GM18870 (cell line): ENCODE measurements around the gene SPTLC2.
A peak's percentile ranks its signal among the peaks of the same experiment; 100 is the strongest.
"Not testable (repeated sequence)": the region's sequence is repeated elsewhere in the genome, so short reads cannot be mapped to it uniquely, and the experiment has no call there.

Experiments
- ATAC-seq: cut with Tn5 transposase; IDR thresholded peaks from one replicate; pipeline ENCODE4 v1.9.1; 2021; ENCODE audit warnings: moderate library complexity; ENCODE audit not compliant: unreplicated experiment

The SPTLC2 gene

DNA sequence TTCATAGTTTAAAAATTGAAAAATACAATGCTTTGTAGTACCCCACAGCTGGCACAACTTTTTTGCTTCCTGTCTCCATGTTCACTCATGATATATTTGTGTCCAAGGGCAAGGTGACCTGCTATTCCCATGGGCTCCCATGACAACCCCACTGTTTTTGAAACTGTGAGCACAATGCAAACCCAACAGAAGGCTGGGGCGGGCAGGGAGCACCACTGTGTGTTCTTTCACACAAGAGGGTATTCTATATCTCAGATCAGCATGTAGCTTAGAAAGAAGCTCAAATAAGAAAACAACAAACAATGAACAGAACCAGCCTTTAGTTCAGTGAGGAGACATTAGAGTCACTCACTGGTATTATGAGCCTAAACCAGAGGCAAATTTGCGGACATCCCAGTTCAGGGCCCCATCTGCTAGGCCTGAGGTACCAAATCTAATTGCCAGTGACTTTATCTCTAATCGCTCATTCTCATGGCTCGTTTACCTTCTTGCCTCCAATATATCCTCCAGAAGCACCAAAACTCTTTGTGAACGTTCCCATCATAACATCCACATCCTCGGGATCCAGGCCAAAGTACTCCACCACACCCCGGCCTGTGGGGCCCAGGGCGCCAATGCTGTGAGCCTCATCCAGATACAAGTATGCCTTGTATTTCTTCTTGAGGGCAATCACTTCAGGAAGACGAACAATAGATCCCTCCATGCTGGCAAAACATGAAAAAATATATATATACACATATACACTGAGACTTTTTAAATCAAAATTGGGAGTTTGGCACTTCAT lies 61.4 kb downstream of the SPTLC2 start:
- ATAC-seq: peak; percentile 14

DNA sequence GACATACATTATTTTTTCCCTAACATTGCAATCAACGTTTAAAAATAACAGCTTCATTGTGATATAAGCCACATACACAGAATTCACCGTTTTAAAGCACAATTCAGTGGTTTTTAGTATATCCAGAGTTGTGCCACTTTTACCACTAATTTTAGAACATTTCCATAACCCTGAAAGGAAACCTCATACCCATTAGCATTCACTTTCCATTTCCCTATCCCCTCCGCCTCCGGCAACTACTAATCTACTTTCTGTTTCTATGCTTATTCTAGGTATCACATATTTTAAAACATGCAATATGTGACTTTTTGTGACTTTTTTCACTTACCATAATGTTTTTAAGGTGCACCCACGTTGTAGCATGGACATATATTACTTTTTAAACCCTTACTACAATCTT lies 62.2 kb downstream of the SPTLC2 start:
- peak; percentile 46 for ATAC-seq

DNA sequence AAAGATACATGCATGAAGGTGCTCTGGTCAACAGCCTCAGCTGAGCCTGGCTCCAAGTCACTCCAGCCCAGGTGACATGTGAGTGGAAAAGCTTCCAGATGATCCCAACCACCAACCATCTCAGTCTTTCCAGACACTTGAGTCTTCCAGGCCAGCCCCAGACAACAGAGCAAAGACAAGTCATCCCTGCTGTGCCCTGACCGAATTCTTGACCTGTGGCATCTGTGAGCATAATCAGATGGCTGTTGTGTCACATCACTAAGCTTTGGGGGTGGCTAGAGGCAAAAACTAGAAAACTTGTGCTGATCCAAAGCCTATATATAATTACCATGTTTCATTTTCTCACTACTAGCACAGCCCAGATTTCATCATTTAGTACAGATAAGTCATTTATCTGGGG lies 67.0 kb downstream of the SPTLC2 start:
- no peak for ATAC-seq

DNA sequence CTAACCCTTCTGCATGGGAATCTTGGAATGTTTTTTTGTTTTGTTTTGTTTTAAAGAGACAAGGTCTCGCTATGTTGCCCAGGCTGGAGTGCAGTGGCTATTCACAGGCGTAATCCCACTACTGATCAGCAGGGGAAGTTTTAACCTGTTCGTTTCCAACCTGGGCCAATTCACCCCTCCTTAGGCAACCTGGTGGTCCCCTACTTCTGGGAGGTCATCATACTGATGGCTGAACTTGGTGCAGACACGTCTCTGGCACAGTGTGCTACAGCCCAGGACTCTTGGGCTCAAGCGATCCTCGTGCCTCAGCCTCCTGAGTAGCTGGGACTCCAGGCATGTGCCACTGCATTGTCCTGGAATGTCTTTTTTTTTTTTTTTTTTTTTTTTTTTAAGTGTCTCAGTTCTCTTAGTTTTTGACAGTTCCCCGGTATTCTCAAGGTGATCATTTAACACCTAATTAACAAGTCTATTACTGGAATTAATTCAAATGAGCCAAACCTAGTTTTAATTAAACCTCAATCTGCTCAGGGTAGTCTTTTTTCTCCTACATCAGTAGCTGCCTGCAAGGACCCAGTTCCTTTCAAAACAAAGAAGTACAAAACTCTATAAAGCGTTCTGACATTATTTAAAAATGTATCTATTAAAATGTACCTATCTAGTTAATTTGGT lies 68.8 kb downstream of the SPTLC2 start:
- no peak for ATAC-seq

DNA sequence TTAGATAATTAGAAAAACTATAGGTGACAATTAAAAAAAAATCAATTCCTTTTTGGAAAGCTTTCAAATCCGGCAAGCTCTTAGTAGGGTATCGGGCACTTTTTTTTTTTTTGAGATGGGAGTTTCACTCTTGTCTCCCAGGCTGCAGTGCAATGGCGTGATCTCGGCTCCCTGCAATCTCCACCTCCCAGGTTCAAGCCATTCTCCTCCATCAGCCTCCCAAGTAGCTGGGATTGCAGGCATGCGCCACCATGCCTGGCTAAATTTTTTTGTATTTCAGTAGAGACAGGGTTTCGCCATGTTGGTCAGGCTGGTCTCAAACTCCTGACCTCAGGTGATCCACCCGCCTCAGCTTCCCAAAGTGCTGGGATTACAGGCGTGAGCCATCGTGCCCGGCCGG lies 71.3 kb downstream of the SPTLC2 start:
- not testable (repeated sequence) for ATAC-seq

DNA sequence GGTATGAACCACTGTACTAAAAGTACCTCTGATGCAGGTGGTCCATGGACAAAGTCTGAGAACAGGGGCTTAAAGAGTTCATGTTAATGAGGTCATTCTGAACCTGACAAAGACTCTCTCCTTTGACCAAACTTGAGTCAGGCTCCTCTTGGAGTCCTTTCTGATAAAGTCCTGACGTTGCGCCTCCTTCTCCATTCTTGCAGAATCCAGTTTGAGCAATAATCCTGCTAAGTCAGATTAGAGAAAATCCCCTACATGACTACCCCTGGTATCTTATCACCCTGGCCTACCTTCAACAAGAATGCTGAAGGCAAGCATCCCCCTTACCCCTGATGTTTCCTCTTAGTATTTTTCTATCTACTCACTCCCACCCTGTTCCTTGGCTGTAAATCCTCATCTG lies 71.9 kb downstream of the SPTLC2 start:
- ATAC-seq: no peak

DNA sequence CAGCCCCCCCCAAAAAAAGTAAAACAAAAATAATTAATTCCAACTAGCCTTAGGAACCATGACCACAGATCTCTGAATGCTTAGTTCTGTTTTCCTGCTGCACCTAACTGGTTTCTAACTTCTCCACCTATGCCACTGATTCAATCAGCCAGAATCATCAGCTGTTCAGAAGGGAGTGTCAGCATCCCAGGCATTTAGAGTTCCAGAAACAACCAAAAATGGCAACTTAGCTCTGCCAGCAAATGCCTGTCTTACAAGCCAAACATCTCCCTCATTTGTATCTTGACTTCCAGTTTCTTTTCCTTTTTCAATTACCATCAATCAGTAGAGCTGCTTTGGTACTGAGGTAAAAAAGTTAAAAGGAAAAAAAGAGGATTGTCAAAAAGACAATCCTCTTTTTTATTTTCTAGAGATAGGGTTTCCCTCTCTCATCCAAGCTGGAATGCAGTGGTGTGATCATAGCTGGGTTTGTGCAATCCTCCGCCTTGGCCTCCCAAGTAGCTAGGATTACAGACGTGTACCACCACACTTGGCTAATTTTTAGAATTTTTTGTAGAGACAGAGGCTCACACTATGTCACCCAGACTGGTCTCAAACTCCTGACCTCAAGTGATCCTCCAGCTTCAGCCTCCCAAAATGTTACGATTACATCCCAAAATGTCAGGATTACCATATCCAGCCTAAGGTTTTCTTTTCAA lies 72.7 kb downstream of the SPTLC2 start:
- ATAC-seq: no peak

DNA sequence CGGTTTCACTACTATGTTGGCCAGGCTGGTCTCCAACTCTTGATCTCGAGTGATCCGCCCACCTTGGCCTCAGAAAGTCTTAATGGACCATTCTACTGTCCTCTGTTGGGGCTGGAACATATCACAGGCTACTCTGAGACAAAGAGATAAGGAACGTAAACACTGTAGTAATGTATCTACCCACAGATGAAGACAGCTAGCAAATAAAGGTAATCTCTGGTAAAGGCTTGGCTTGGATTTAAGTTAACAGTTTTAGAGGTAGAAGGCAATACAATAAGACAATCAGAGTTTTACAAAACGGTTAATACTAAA lies 73.2 kb downstream of the SPTLC2 start:
- ATAC-seq: no peak

DNA sequence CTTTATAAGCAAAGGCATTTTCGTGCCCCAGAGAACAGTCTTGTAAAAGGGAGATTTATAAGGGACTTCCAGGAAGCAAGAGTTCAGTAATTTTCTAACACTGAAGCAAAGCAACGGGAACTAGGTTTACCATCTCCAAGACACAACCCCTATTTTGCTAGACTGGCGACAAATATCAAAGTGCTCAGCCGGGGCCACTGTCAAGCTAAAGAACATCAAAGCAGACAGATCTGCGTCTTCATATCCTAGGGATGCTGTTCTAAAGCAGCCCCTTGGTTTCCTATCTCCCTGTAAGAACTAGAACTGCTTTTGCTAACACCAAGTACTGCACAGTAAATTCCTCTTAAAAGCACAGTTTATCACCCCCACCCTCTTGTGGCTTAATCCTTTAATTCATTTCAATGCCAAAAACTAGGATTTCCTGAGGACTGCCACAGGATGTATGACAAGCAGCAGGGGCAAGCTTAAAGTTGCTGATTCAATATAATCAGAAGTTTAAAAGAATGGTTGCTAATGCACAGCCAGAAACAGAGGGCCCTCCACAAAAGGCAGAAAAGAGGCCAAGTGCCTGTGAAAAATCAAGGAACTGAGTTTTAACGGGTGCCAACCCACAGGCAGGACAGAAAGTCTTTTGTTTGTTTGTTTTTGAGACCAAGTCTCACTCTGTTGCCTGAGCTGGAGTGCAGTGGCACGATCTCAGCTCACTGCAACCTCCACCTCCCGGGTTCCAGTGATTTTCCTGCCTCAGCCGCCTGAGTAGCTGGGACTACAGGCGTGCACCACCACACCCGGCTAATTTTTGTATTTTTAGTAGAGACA lies 73.8 kb downstream of the SPTLC2 start:
- no peak for ATAC-seq

DNA sequence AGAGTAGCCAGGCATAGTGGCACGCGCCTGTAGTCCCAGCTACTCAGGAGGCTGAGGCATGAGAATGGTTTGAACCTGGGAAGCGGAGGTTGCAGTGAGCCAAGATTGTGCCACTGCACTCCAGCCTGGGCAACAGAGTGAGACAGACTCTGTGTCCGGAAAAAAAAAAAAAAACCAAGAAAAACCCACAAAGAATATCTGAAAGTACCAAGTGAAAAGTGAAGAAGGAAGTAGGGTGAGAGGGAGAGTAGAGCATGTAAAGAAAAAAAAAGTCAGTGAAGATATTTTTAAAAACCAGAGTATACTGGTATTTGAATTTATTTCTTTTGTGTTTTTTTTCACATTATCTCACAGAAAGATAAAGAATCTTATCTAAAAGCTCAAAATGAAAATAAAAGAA lies 74.5 kb downstream of the SPTLC2 start:
- ATAC-seq: peak; percentile 81

DNA sequence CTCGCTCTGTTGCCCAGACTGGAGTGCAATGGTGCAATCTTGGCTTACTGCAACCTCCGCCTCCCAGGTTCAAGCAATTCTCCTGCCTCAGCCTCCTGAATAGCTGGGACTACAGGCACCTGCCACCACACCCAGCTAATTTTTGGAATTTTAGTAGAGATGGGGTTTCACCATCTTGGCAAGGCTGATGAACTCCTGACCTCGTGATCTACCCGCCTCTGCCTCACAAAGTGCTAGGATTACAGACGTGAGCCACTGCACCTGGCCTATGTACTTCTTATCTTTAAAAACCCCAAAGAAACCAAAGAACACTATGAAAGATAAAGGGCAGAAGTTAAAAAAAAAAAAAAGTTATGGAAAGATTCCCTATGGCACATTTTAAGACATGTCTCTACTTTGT lies 79.5 kb downstream of the SPTLC2 start:
- not testable (repeated sequence) for ATAC-seq

DNA sequence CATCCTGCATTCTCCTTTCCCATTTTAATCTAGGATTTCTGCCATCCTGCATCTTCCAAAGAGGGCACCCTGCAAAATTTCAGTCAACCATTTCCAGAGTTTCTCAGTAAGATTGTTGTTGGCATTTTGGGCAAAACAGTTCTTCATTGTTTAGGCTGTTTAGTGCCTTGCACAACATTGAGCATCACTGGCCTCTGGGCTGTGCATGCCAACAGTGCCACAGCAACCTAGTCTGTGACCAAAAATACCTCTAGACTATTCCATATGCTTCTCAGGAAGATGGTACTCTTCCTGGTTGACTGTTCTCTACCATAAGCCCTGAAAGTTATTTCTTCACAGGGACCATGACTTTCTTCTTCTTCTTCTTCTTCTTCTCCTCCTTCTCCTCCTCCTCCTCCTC lies 85.4 kb downstream of the SPTLC2 start:
- ATAC-seq: no peak

DNA sequence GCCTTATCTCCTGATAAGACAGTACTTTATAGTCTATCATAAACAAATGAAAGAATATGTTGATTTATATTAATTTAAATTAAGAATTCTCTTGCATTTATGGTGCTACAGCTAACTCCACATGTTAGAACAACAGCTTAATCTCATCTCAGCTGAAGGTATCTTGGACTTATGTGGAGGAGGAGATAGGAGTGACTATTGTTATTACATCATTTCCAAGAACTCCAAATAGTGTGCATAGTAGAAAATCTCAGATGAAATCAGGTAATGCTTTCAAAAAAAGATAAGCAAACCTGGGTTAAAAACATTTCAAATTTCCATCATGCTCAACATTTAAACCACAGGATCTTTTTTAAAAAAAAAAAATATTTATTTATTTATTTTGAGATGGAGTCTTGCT lies 86.5 kb downstream of the SPTLC2 start:
- no peak for ATAC-seq

DNA sequence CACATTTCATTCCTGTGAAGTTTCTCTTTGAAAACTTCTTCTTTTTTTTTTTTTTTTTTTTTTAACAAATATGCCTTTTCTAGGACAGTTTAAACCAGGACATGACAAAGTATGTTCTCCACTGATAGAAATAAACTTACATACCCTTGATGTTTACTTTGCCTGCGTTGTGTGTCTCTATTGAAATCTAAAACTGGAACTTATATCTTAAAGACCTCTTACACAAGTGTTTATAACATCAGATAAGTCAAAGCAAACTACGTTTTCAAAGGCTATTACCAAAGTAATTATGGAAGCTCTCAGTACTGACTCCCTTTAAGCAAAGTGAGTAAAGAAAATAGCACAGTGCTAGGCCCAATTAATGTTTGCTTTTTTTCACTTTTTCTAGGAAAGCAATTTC lies 87.2 kb downstream of the SPTLC2 start:
- ATAC-seq: no peak

DNA sequence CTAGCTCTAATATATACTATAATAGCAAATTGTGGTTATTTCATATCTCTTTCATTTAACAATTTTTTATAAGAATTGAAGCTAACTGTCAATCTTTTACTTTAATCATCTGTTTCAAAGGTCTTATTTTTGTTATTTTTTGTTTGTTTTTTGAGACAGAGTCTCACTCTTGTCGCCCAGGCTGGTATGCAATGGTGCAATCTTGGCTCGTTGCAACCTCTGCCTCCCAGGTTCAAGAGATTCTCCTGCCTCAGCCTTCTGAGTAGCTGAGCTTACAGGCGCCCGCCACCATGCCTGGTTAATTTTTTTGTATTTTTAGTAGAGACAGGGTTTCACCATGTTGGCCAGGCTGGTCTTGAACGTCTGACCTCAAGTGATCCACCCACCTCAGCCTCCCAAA lies 87.7 kb downstream of the SPTLC2 start:
- ATAC-seq: not testable (repeated sequence)

DNA sequence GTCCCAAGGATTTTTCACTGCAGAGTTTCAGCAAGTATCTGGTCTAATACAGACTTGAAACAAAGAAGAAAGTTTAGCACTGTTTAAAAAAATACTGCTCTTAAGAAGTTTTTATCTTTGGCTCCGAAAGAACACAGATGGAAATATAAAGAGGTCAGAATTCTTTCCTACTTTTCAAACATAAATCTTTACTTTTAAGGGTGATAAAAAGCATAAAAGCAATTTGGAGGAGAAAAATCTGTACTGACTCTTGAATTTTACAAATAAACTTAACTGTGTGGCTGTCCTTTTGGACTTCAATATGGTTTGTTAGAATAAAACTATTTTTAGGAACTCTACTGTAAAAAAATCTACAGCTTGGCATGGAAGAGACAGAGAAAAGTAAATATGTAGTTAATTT lies 90.2 kb downstream of the SPTLC2 start:
- no peak for ATAC-seq

DNA sequence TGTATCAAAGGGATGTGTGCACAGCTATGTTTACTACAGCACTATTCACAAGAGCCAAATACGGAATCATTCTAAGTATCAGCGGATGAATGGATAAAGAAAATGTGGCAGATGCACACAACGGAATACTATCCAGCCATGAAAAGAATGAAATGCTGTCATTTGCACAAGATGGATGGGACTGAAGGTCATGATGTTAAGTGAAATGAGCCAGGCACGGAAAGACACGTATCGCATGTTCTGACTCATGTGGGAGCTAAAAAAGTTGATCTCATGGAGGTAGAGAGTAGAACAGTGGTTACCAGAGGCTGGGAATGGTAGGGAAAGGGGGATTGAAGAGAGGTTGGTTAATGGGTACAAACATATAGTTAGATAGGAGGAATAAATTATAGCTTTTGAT lies 91.9 kb downstream of the SPTLC2 start:
- ATAC-seq: no peak

DNA sequence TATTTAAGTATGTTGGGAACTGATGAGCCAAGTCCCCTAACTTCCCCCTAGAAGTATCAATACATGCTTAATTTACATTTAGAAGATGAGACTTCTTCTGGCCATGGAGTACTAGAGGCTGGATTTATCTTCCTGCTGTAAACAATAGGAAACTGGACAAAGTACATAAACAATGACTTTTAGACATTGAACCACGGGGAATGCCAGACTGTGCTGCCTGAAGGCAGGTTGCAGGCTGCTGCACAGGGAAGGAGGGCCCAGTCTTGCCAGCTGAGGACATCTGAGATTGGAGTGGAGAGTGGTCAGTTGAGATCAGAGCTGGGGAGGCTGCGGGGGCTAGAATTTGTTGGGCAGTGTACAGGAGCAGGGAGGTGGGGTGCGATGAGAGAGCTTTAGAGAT lies 93.3 kb downstream of the SPTLC2 start:
- no peak for ATAC-seq

DNA sequence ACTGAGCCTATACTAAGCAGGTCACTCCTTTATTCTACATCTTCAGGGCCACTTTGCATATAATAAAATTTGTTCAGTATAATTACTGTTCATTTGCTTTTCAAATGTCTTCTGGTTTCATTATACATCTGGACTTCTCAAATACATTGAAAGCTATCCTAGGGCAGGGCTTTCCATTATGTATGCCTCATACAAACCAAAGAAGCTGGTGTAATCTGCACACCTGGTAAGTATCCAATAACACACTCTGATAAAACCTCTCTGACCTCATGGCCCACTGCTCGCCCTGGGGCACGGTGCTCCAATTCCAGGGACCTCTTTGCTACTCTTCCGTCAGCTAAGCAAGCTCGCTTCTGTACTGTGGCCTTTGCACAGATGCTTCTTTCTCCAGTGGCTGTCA lies 95.9 kb downstream of the SPTLC2 start:
- no peak for ATAC-seq

DNA sequence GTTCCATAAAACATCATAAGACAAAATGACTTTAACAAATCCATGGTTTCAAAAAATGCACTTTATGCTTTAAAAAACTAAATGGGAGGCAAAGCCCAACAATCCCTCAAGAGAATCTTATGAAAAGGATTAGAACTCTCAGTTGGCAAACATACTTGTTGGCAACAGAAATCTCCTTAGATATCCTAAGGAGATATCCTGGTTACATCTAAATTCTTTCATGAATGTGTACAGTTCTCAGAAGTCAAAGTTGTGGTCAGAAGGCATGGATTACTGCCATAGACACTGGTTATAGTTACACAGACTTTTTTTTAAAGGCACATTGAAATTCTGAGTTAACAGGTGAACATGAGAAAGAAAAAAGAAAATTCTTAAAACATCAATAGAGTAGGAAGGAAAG lies 100.3 kb downstream of the SPTLC2 start:
- ATAC-seq: no peak

DNA sequence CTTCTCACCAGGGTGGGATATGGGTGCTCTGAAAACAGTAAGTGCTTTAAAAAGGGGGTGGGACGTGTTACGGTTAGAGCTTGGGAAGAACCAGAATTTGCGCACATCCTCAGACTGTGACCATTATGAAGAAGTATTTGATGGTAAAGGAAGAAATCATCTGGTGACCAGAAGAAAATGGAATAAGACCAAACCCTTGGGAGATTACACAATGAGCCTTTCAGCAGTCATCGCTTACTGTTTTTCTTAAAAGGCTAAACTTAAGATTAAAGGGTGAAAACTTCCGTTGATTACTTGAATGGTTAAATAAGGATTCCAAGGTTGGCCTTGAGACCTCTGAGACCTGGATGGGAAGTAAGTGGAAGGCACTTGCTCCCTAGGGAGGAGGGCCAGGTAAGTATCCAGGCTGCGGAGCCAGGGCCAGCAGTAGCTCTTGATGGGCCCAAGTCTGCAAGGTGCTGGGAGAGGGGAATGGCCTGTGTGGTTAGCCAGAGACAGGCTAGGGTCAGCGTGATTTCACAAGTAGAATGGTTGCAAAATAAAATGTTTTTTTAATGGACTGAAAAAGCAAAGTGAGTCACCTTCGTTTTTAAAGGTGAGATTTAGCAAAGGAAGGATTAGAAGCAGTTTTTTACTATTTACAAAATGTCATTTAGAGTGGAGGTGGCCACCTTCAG lies 104.8 kb downstream of the SPTLC2 start:
- ATAC-seq: no peak
